Measurements from ENCODE around the gene AFF3.

DNA sequence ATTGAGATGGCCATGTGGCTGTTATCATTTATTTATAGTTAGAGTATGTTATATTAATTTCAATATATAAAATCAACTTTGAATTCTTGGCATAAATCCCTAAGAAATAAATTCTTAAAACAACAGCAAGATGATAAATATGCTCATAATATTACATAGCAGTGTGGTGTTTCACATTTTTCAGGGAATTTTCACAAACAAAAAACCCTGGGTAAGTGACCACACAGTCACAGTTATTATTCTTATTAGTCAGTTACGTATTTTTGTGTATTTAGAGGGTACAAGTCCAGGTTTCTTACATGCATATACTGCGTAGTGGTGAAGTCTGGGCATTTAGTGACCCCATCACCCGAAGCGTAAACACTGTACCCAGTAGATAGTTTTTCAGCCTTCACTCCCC lies 363.1 kb downstream of the AFF3 start:
- TF ChIP-seq POLR2AphosphoS5 (IDR thresholded peaks at IDR 0.05; ENCODE audit: low read depth, low read length) (no peak), SIN3A (IDR thresholded peaks at IDR 0.05; ENCODE audit: borderline replicate concordance, insufficient read depth, low read length) (no peak), TAF1 (IDR thresholded peaks at IDR 0.05; ENCODE audit: borderline replicate concordance, insufficient read depth, low read length) (no peak), FOXP2 (optimal IDR thresholded peaks at IDR 0.05; ENCODE audit: borderline replicate concordance, extremely low read depth, extremely low read length, insufficient read depth) (no peak)
- TF ChIP-seq, protein P1, sequence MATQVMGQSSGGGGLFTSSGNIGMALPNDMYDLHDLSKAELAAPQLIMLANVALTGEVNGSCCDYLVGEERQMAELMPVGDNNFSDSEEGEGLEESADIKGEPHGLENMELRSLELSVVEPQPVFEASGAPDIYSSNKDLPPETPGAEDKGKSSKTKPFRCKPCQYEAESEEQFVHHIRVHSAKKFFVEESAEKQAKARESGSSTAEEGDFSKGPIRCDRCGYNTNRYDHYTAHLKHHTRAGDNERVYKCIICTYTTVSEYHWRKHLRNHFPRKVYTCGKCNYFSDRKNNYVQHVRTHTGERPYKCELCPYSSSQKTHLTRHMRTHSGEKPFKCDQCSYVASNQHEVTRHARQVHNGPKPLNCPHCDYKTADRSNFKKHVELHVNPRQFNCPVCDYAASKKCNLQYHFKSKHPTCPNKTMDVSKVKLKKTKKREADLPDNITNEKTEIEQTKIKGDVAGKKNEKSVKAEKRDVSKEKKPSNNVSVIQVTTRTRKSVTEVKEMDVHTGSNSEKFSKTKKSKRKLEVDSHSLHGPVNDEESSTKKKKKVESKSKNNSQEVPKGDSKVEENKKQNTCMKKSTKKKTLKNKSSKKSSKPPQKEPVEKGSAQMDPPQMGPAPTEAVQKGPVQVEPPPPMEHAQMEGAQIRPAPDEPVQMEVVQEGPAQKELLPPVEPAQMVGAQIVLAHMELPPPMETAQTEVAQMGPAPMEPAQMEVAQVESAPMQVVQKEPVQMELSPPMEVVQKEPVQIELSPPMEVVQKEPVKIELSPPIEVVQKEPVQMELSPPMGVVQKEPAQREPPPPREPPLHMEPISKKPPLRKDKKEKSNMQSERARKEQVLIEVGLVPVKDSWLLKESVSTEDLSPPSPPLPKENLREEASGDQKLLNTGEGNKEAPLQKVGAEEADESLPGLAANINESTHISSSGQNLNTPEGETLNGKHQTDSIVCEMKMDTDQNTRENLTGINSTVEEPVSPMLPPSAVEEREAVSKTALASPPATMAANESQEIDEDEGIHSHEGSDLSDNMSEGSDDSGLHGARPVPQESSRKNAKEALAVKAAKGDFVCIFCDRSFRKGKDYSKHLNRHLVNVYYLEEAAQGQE (IDR thresholded peaks at IDR 0.05; ENCODE audit: insufficient read depth in 1 of 2, low read depth in 2 of 2, low read length in 2 of 2), result no peak

All from PFSK-1 (cell line).